Activated CD8-positive, alpha-beta memory T cell treated with anti-CD3 and anti-CD28 coated beads for 1 hour (primary cell): ENCODE results near the gene SNX27.
A peak's percentile ranks its signal among the peaks of the same experiment; 100 is the strongest.

ENCODE experiments used
- DNase-seq, 2 donors: peaks; one replicate each; pipeline ENCODE4 v3.0.0-alpha.2; 2020; ENCODE audit warnings: low read depth in 1 of 2; ENCODE audit errors: extremely low read depth in 1 of 2

Gene SNX27

DNA sequence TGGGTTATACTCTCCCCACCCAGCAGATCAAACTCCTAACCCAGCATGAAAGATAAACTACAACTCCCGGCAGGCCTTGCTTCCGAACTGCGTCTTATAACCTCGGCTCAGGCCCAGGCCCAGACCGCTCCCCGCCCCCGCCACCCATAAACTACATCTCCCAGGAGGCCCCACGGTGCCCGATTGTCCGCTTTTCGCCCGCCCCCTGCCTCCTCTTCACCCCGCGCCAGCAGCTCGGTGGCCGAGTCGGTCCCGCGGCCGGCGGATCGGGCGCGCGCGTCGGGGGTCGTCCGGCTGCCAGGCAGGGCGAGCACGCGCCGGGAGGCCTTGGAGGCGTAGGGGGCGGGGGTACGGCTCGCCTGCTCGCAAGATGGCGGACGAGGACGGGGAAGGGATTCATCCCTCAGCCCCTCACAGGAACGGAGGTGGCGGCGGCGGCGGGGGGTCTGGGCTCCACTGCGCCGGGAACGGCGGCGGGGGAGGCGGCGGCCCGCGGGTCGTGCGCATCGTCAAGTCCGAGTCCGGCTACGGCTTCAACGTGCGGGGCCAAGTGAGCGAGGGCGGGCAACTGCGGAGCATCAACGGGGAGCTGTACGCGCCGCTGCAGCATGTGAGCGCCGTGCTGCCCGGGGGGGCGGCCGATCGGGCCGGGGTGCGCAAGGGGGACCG, at the start of gene SNX27:
Gene SNX27, plus strand, starts transcription at position 219 of the 669 bp plus-strand sequence. Its CDS starts 152 bp downstream, at position 371.
- peak; percentile 74 to 75 for DNase-seq

DNA sequence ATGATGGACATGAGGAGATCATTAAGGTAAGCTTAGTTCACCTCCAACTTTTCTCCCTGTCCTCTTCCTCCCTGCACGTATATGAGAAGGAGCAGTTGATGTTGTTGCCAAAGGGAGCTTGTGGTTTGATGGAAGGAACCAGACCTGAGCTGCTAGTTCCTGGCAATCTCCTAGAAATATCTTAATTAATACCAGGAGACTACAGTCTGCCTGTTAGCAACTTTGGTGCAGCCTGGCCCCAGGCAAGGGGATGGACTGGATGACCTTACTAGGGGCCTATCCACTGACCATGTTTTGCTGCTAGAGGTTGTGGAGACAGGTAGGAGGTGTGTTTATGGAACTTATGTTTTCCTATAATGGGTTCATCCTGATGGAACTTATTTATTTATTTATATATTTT, 49.2 kb upstream of the SNX27 start:
- DNase-seq = no peak

DNA sequence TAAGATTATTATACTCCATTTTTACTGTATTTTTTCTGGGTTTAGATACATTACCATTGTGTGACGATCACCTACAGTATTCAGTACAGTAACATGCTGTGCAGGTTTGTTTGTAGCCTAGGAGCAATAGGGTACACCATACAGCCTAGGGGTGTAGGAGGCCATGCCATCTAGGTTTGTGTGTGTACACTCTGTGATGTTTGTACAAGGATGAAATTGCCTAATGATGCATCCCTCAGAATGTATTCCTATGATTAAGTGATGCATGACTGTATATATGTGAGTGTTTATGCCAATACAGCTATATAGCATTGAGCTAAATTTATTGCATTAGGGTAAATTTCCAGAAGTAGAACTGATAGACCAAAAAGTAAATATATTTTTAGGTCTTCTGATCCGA, 48.5 kb upstream of the SNX27 start:
- DNase-seq = no peak

GRCh38 chr1:151565502-151566189, 46.2 kb upstream of the SNX27 start:
- no peak for DNase-seq

DNA sequence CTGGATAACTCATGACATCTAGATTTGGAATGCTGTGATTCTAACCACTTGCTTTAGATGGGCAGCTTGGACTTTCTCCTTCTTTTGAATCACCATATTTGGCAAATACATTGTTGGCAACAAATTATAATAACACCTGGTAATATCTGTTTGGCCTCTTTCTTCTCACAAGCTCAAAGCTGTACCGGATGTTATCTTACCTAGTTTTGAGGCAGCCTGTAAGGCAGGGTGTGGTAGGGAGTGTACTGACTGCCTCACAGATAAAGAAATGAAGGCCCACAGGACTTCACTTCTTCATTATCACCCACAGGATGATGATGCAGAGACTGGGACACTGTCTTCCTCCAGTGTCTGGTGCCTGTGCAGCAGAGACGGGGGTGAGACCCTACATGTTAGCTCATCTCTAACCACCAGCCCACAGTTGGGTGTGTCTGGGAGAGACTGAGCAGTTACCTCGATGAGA, 43.2 kb upstream of the SNX27 start:
- peak in 1 of 2 donors; percentile 2 for DNase-seq

GRCh38 chr1:151570819-151571218, 41.0 kb upstream of the SNX27 start:
- no peak for DNase-seq

- DNase-seq = no peak
Observed at GRCh38 chr1:151574575-151575529, 37.0 kb upstream of the SNX27 start.

DNA sequence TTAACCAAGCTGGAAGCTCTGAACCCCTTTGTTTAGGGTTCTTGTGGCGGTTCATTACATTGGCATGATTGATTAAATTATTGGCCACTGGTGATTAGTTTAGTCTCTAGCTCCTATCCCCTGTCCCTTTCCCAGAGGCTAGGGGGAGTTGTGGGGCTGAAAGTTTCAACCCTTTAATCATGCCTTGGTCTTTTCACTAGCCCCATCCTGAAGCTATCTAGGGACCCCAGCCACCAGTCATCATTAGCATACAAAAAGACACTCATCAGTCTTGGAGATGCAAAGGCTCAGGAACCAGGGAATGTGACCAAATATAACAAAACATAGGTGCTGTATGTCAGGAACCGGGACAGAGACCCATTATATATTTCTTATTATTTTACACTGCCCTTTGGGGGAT, 34.7 kb upstream of the SNX27 start:
- DNase-seq = no peak

- DNase-seq = no peak
Observed at GRCh38 chr1:151578941-151579340, 32.9 kb upstream of the SNX27 start.

DNA sequence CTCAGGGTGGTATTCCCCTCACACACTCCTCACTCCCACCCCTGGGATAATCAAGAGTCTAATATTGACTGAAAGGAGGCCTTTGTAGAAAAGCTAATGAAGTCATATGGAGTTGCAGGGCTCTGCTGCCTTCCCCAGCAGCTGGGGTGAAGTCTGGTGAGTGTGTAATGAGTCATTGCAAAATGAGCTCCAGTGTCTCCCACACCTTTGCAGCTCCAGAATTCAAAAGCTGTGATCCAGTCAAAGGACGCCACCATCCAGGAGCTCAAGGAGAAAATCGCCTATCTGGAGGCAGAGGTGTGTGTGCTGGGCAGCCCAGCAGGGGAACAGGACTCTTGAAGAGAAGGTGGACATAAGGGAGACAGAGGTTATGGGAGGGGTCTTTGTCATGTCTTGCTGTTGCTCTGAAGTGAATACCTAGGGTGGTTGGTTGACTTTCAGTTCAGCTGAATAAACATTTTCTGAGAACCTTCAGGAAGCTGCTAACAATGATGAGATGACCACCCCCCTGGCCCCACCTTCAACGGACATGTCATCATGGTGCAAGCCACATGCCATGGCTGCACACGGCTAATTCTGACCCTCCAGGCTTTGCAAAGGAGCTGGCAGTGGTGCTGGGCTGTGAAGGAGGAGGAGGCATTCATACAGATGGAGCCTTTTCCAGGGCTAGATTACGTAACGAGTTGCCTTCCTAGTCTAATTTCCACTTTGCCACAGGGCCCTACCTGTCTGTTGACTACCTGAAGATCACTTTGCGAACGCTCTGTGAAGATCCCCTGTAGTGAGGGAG, 32.2 kb upstream of the SNX27 start:
- DNase-seq = no peak

- no peak for DNase-seq
Observed at GRCh38 chr1:151581451-151581850, 30.4 kb upstream of the SNX27 start.

DNA sequence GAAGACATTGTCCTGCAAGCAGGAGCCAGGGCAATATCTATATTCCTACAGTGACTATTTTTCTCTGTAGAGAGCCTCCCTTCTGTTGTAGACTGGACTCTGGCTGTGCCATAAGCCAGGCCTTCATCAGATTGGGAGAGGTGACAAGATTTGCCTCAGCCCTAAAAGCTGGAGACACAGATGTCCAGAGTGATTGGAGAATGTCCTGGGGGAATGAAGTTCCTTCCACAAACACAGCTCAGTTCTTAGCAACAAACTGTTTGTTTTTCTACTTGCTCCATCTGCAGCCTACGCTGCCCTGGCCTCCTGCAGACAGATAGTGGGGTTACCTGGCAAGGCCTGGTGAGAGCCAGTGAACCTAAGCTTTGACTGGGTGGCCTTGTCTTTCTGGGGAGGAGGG, 29.9 kb upstream of the SNX27 start:
- no peak for DNase-seq

DNA sequence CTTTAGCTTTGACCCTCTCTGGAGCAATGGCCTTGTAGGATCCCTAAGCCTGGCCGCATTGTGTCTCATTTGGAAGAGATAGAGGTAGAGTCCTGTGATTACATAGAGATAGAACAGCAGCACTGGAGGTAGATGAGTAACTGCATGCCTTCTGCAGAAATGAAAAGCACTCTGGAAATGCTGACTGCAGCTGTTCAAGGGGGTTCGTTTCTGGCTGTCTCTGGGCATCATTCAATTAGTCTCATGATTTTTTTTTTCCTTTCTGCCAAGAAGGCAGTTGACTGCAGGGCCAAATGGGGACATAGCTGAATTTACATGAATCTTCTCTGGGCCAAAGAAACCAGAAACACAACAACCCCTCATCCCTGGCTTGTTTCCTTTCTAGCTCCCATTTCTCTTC, 28.1 kb upstream of the SNX27 start:
- DNase-seq = no peak

- no peak for DNase-seq
Observed at GRCh38 chr1:151584278-151584677, 27.6 kb upstream of the SNX27 start.

- DNase-seq = no peak
Observed at GRCh38 chr1:151584780-151585179, 27.1 kb upstream of the SNX27 start.

DNA sequence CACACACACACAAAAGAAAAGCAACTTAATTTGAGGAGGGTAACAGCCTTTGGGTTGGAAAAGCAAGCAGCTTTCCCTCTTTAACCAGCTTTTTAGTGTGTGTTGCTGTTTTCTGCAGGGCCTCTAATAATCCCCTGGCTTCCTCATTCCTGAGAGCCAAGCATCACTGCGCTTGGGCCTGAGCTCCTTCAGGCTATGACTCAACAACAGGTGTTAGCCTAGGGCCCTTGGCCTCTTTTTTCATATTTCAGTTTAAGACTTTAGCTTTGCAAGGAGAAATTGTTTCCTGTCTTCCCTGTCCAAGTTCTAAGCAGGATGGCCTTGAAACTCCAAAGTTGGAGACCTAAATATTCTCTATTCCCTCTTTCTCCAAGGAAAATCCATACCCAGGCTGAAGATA, 26.2 kb upstream of the SNX27 start:
- no peak for DNase-seq

GRCh38 chr1:151590961-151591360, 20.9 kb upstream of the SNX27 start:
- DNase-seq = no peak

DNA sequence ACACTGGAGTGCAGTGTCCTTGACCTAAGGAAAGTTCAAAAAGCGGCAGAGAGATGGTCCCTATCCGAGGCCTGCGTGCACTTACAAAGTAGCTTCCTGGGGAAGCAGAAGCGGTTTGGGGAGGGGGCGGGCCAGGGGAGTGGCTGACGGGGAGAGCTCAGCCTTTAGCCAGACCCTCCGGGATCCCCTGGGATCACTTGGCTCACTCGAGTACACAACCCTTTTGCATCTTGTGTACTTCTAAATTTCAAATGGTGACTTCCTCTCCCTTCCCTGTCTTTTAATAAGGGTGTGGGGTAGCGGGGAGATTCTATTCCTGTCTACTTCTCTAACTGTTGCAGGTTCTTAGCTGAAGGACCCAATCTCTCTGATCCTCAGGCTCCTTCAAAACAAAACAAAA, 18.1 kb upstream of the SNX27 start:
- no peak for DNase-seq

- DNase-seq = peak; percentile 68 to 79
Observed at GRCh38 chr1:151594143-151594625, 17.7 kb upstream of the SNX27 start.

- DNase-seq = no peak
Observed at GRCh38 chr1:151596166-151596953, 15.5 kb upstream of the SNX27 start.
